Activated naive CD8-positive, alpha-beta T cell (primary cell): ENCODE data around the gene SUGP2.

Source experiments
- H3K27ac Mint-ChIP-seq: one replicate; pipeline ENCODE4 v1.8.0; 2021; ENCODE audit warnings: mixed read lengths
- H3K27me3 Mint-ChIP-seq: one replicate; pipeline ENCODE4 v1.8.0; 2021; ENCODE audit warnings: mixed read lengths
- H3K36me3 Mint-ChIP-seq: one replicate; pipeline ENCODE4 v1.8.0; 2021; ENCODE audit warnings: mixed read lengths
- H3K4me1 Mint-ChIP-seq: one replicate; pipeline ENCODE4 v1.8.0; 2021; ENCODE audit warnings: low read depth, mixed read lengths
- H3K4me3 Mint-ChIP-seq: one replicate; pipeline ENCODE4 v1.8.0; 2021; ENCODE audit warnings: mild to moderate bottlenecking, mixed read lengths
- H3K9me3 Mint-ChIP-seq: one replicate; pipeline ENCODE4 v1.8.0; 2021; ENCODE audit warnings: low read depth, mixed read lengths

Gene SUGP2

GRCh38 chr19:18996351-18996750, 37.0 kb downstream of the SUGP2 start:
- Mint-ChIP-seq H3K4me1 (peaks cover 24% of the 10 kb centered on the region), H3K27ac (no peak overlapping the region), H3K4me3 (no peak overlapping the region), H3K27me3 (no peaks in the 10 kb centered on the region), H3K9me3 (no peaks in the 10 kb centered on the region), H3K36me3 (peaks cover 3% of the 10 kb centered on the region)

- no peaks in the 10 kb centered on the region for H3K27me3 Mint-ChIP-seq
- H3K4me3 Mint-ChIP-seq, result no peak overlapping the region
- H3K27ac Mint-ChIP-seq, result no peak overlapping the region
- peaks cover 22% of the 10 kb centered on the region for H3K4me1 Mint-ChIP-seq
- H3K9me3 Mint-ChIP-seq, result no peaks in the 10 kb centered on the region
- peaks cover 3% of the 10 kb centered on the region for H3K36me3 Mint-ChIP-seq
Measured at GRCh38 chr19:18995804-18996241, 37.5 kb downstream of the SUGP2 start.

- Mint-ChIP-seq H3K27me3 (no peaks in the 10 kb centered on the region), H3K9me3 (no peaks in the 10 kb centered on the region), H3K4me1 (no peaks in the 10 kb centered on the region), H3K36me3 (no peaks in the 10 kb centered on the region), H3K4me3 (no peak overlapping the region), H3K27ac (no peak overlapping the region)
Measured at GRCh38 chr19:18993115-18993514, 40.2 kb downstream of the SUGP2 start.

- Mint-ChIP-seq H3K9me3 (no peaks in the 10 kb centered on the region), H3K4me3 (no peak overlapping the region), H3K36me3 (no peaks in the 10 kb centered on the region), H3K4me1 (no peaks in the 10 kb centered on the region), H3K27me3 (no peaks in the 10 kb centered on the region), H3K27ac (no peak overlapping the region)
Measured at GRCh38 chr19:18992696-18993095, 40.6 kb downstream of the SUGP2 start.

- H3K9me3 Mint-ChIP-seq, result no peaks in the 10 kb centered on the region
- H3K27me3 Mint-ChIP-seq, result peaks cover 3% of the 10 kb centered on the region
- no peaks in the 10 kb centered on the region for H3K36me3 Mint-ChIP-seq
- no peak overlapping the region for H3K27ac Mint-ChIP-seq
- H3K4me1 Mint-ChIP-seq, result no peaks in the 10 kb centered on the region
- H3K4me3 Mint-ChIP-seq, result no peak overlapping the region
Measured at GRCh38 chr19:18991468-18991867, 41.8 kb downstream of the SUGP2 start.

GRCh38 chr19:18991006-18991405, 42.3 kb downstream of the SUGP2 start:
- no peaks in the 10 kb centered on the region for H3K4me1 Mint-ChIP-seq
- no peaks in the 10 kb centered on the region for H3K9me3 Mint-ChIP-seq
- no peaks in the 10 kb centered on the region for H3K36me3 Mint-ChIP-seq
- H3K27me3 Mint-ChIP-seq, result peaks cover 4% of the 10 kb centered on the region
- no peak overlapping the region for H3K4me3 Mint-ChIP-seq
- H3K27ac Mint-ChIP-seq, result no peak overlapping the region

- Mint-ChIP-seq H3K4me1 (no peaks in the 10 kb centered on the region), H3K4me3 (no peak overlapping the region), H3K27ac (no peak overlapping the region), H3K27me3 (peaks cover 4% of the 10 kb centered on the region), H3K36me3 (no peaks in the 10 kb centered on the region), H3K9me3 (no peaks in the 10 kb centered on the region)
Measured at GRCh38 chr19:18990128-18990708, 43.1 kb downstream of the SUGP2 start.

- Mint-ChIP-seq H3K27ac (no peak overlapping the region), H3K36me3 (no peaks in the 10 kb centered on the region), H3K4me1 (no peaks in the 10 kb centered on the region), H3K9me3 (no peaks in the 10 kb centered on the region), H3K27me3 (peaks cover 4% of the 10 kb centered on the region), H3K4me3 (no peak overlapping the region)
Measured at GRCh38 chr19:18989316-18989715, 44.0 kb downstream of the SUGP2 start.

GRCh38 chr19:18987456-18987855, 45.9 kb downstream of the SUGP2 start:
- no peak overlapping the region for H3K27ac Mint-ChIP-seq
- H3K9me3 Mint-ChIP-seq, result no peaks in the 10 kb centered on the region
- H3K4me3 Mint-ChIP-seq, result no peak overlapping the region
- H3K27me3 Mint-ChIP-seq, result peaks cover 4% of the 10 kb centered on the region
- no peaks in the 10 kb centered on the region for H3K36me3 Mint-ChIP-seq
- H3K4me1 Mint-ChIP-seq, result no peaks in the 10 kb centered on the region

GRCh38 chr19:18985257-18985656, 48.1 kb downstream of the SUGP2 start:
- H3K27me3 Mint-ChIP-seq, result peaks cover 5% of the 10 kb centered on the region
- no peaks in the 10 kb centered on the region for H3K4me1 Mint-ChIP-seq
- no peak overlapping the region for H3K4me3 Mint-ChIP-seq
- no peaks in the 10 kb centered on the region for H3K9me3 Mint-ChIP-seq
- no peaks in the 10 kb centered on the region for H3K36me3 Mint-ChIP-seq
- no peak overlapping the region for H3K27ac Mint-ChIP-seq

GRCh38 chr19:18984251-18984650, 49.1 kb downstream of the SUGP2 start:
- Mint-ChIP-seq H3K36me3 (no peaks in the 10 kb centered on the region), H3K9me3 (no peaks in the 10 kb centered on the region), H3K27me3 (peaks cover 7% of the 10 kb centered on the region), H3K27ac (no peak overlapping the region), H3K4me3 (no peak overlapping the region), H3K4me1 (no peaks in the 10 kb centered on the region)

GRCh38 chr19:18982669-18983068, 50.6 kb downstream of the SUGP2 start:
- Mint-ChIP-seq H3K4me1 (no peaks in the 10 kb centered on the region), H3K9me3 (no peaks in the 10 kb centered on the region), H3K27ac (no peak overlapping the region), H3K27me3 (peaks cover 7% of the 10 kb centered on the region), H3K4me3 (no peak overlapping the region), H3K36me3 (no peaks in the 10 kb centered on the region)

- H3K27me3 Mint-ChIP-seq, result peaks cover 3% of the 10 kb centered on the region
- H3K36me3 Mint-ChIP-seq, result no peaks in the 10 kb centered on the region
- H3K9me3 Mint-ChIP-seq, result no peaks in the 10 kb centered on the region
- H3K4me1 Mint-ChIP-seq, result no peaks in the 10 kb centered on the region
- no peak overlapping the region for H3K27ac Mint-ChIP-seq
- H3K4me3 Mint-ChIP-seq, result no peak overlapping the region
Measured at GRCh38 chr19:18980432-18981020, 52.8 kb downstream of the SUGP2 start.

- no peaks in the 10 kb centered on the region for H3K36me3 Mint-ChIP-seq
- no peaks in the 10 kb centered on the region for H3K9me3 Mint-ChIP-seq
Measured at GRCh38 chr19:18978616-18979015, 54.7 kb downstream of the SUGP2 start.

GRCh38 chr19:18975869-18976268, 57.4 kb downstream of the SUGP2 start:
- Mint-ChIP-seq H3K36me3 (no peaks in the 10 kb centered on the region), H3K27ac (no peak overlapping the region), H3K4me3 (no peak overlapping the region), H3K27me3 (peaks cover 2% of the 10 kb centered on the region), H3K4me1 (no peaks in the 10 kb centered on the region), H3K9me3 (no peaks in the 10 kb centered on the region)

More at GRCh38 chr19:18978616-18979015, 54.7 kb downstream of the SUGP2 start:
- Mint-ChIP-seq H3K27ac (no peak overlapping the region), H3K4me1 (no peaks in the 10 kb centered on the region), H3K4me3 (no peak overlapping the region), H3K27me3 (peaks cover 3% of the 10 kb centered on the region)

GRCh38 chr19:18975011-18975410, 58.3 kb downstream of the SUGP2 start:
- Mint-ChIP-seq H3K36me3 (no peaks in the 10 kb centered on the region), H3K9me3 (no peaks in the 10 kb centered on the region), H3K27me3 (peaks cover 3% of the 10 kb centered on the region), H3K4me1 (no peaks in the 10 kb centered on the region), H3K4me3 (no peak overlapping the region), H3K27ac (no peak overlapping the region)
